SK-N-SH treated with all-trans-retinoic acid at 6 μM for 48 hours (cell line): ENCODE data around the gene RNF25.

Source experiments
- ATAC-seq: fragments of 200-7000 bp; cut with Tn5 transposase; 3 replicates; pipeline ENCODE4 v1.9.1; 2020; ENCODE audit warnings: mild to moderate bottlenecking, moderate library complexity
- ARNTL ChIP-seq: fragments of 450-650 bp; formaldehyde crosslinking; IDR thresholded peaks from 2 replicates; pipeline ENCODE4 v1.5.0; 2020; ENCODE audit warnings: low read depth, mild to moderate bottlenecking, moderate library complexity, borderline replicate concordance
- BACH2 ChIP-seq: fragments of 250-450 bp; sonication (Bioruptor Pico); IDR thresholded peaks from 2 replicates; pipeline ENCODE4 v1.9.0; 2021; ENCODE audit warnings: mild to moderate bottlenecking, borderline replicate concordance
- CSDC2 ChIP-seq: fragments of 250-450 bp; sonication (Bioruptor Pico); IDR thresholded peaks from 2 replicates; pipeline ENCODE4 v1.5.0; 2020; ENCODE audit warnings: mild to moderate bottlenecking, moderate library complexity
- ESRRG ChIP-seq: fragments of 250-450 bp; sonication (Bioruptor Pico); IDR thresholded peaks from 2 replicates; pipeline ENCODE4 v1.6.1; 2021; ENCODE audit warnings: mild to moderate bottlenecking
- GLIS3 ChIP-seq: fragments of 250-450 bp; sonication (Bioruptor Pico); IDR thresholded peaks from 2 replicates; pipeline ENCODE4 v1.5.0; 2020; ENCODE audit warnings: mild to moderate bottlenecking, moderate library complexity
- ISL1 ChIP-seq: fragments of 250-450 bp; sonication (Bioruptor Pico); IDR thresholded peaks from 2 replicates; pipeline ENCODE4 v2.1.2; 2022; ENCODE audit warnings: mild to moderate bottlenecking, moderate library complexity
- OSR1 ChIP-seq: fragments of 250-450 bp; sonication (Bioruptor Pico); IDR thresholded peaks from 2 replicates; pipeline ENCODE4 v1.8.0; 2022; ENCODE audit warnings: moderate library complexity, mild to moderate bottlenecking, inconsistent platforms
- PPARA ChIP-seq: fragments of 250-450 bp; sonication (Bioruptor Pico); IDR thresholded peaks from 2 replicates; pipeline ENCODE4 v1.5.0; 2020; ENCODE audit warnings: mild to moderate bottlenecking, borderline replicate concordance
- RARB ChIP-seq: fragments of 250-450 bp; sonication (Bioruptor Pico); IDR thresholded peaks from 2 replicates; pipeline ENCODE4 v1.8.0; 2021; ENCODE audit warnings: mild to moderate bottlenecking, moderate library complexity
- SNAI2 ChIP-seq: fragments of 250-450 bp; sonication (Bioruptor Pico); IDR thresholded peaks from 2 replicates; pipeline ENCODE4 v1.5.0; 2020; ENCODE audit warnings: mild to moderate bottlenecking, moderate library complexity
- TCF4 ChIP-seq: fragments of 250-450 bp; sonication (Bioruptor Pico); IDR thresholded peaks from 2 replicates; pipeline ENCODE4 v1.8.0; 2021; ENCODE audit warnings: mild to moderate bottlenecking, moderate library complexity, borderline replicate concordance
- TOX ChIP-seq: fragments of 250-450 bp; sonication (Bioruptor Pico); IDR thresholded peaks from 2 replicates; pipeline ENCODE4 v1.8.0; 2021; ENCODE audit warnings: mild to moderate bottlenecking, moderate library complexity, borderline replicate concordance
- ZFP3 ChIP-seq: fragments of 250-450 bp; sonication (Bioruptor Pico); IDR thresholded peaks from 2 replicates; pipeline ENCODE4 v1.5.0; 2020; ENCODE audit warnings: mild to moderate bottlenecking, moderate library complexity
- ZFP30 ChIP-seq: fragments of 450-650 bp; formaldehyde crosslinking; IDR thresholded peaks from 2 replicates; pipeline ENCODE4 v1.5.0; 2022; ENCODE audit warnings: mild to moderate bottlenecking, moderate library complexity
- ZNF565 ChIP-seq: fragments of 450-650 bp; formaldehyde crosslinking; conservative IDR thresholded peaks from 2 replicates; pipeline ENCODE4 v1.5.0; 2020; ENCODE audit warnings: low read depth, mild to moderate bottlenecking, moderate library complexity
- ZNF70 ChIP-seq: fragments of 450-650 bp; formaldehyde crosslinking; IDR thresholded peaks from 2 replicates; pipeline ENCODE4 v1.5.0; 2020; ENCODE audit warnings: mild to moderate bottlenecking, moderate library complexity
- ZNF8 ChIP-seq: fragments of 450-650 bp; formaldehyde crosslinking; IDR thresholded peaks from 2 replicates; pipeline ENCODE4 v1.5.0; 2020; ENCODE audit warnings: mild to moderate bottlenecking, moderate library complexity
- TF ChIP-seq, protein P1 (sequence below): fragments of 250-450 bp; sonication (Bioruptor Pico); IDR thresholded peaks from 2 replicates; pipeline ENCODE4 v1.5.1; 2020; ENCODE audit warnings: low read depth, mild to moderate bottlenecking, moderate library complexity
- TF ChIP-seq, protein P2 (sequence below): fragments of 250-450 bp; sonication (Bioruptor Pico); IDR thresholded peaks from 2 replicates; pipeline ENCODE4 v1.5.1; 2021; ENCODE audit warnings: mild to moderate bottlenecking, moderate library complexity
- TF ChIP-seq, protein P3 (sequence below): fragments of 250-450 bp; sonication (Bioruptor Pico); IDR thresholded peaks from 2 replicates; pipeline ENCODE4 v1.8.0; 2021; ENCODE audit warnings: low read depth, mild to moderate bottlenecking, moderate library complexity, borderline replicate concordance
- TF ChIP-seq, protein P4 (sequence below): fragments of 250-450 bp; sonication (Bioruptor Pico); IDR thresholded peaks from 2 replicates; pipeline ENCODE4 v1.8.0; 2020; ENCODE audit warnings: mild to moderate bottlenecking, moderate library complexity, borderline replicate concordance
- TF ChIP-seq, protein P5 (sequence below): fragments of 250-450 bp; sonication (Bioruptor Pico); IDR thresholded peaks from 2 replicates; pipeline ENCODE4 v1.5.0; 2020; ENCODE audit warnings: mild to moderate bottlenecking, moderate library complexity

RNF25 gene

DNA sequence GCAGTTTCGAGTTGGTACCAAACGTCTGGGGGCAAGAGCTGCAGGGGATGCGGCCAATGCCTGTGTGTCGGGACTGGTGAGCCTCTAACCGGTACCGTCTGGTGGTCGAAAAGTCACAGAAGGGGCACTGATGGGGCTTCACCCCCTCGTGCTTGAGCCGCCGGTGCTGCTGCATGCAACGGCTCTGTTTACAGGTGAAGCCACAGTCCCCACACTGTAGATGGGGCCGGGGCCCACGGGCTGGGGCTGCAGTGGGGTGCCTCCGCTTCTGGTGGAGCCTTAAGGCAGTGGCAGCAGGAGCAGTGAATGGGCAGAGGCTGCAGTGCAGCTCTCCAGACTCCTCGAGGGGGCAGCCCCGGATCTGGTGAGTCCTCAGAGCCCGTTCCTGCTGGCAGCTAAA is 29.0 kb downstream of the RNF25 start:
- TF ChIP-seq, protein P1, sequence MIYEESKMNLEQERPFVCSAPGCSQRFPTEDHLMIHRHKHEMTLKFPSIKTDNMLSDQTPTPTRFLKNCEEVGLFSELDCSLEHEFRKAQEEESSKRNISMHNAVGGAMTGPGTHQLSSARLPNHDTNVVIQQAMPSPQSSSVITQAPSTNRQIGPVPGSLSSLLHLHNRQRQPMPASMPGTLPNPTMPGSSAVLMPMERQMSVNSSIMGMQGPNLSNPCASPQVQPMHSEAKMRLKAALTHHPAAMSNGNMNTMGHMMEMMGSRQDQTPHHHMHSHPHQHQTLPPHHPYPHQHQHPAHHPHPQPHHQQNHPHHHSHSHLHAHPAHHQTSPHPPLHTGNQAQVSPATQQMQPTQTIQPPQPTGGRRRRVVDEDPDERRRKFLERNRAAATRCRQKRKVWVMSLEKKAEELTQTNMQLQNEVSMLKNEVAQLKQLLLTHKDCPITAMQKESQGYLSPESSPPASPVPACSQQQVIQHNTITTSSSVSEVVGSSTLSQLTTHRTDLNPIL (CRISPR knock-in tag) = no peak
- TF ChIP-seq ZNF70 (CRISPR knock-in tag) (no peak), BACH2 (CRISPR knock-in tag) (no peak), GLIS3 (CRISPR knock-in tag) (no peak), CSDC2 (CRISPR knock-in tag) (no peak), ISL1 (CRISPR knock-in tag) (no peak), PPARA (CRISPR knock-in tag) (no peak), TOX (CRISPR knock-in tag) (no peak), OSR1 (CRISPR knock-in tag) (no peak), ZFP30 (no peak)
- TF ChIP-seq, protein P2, sequence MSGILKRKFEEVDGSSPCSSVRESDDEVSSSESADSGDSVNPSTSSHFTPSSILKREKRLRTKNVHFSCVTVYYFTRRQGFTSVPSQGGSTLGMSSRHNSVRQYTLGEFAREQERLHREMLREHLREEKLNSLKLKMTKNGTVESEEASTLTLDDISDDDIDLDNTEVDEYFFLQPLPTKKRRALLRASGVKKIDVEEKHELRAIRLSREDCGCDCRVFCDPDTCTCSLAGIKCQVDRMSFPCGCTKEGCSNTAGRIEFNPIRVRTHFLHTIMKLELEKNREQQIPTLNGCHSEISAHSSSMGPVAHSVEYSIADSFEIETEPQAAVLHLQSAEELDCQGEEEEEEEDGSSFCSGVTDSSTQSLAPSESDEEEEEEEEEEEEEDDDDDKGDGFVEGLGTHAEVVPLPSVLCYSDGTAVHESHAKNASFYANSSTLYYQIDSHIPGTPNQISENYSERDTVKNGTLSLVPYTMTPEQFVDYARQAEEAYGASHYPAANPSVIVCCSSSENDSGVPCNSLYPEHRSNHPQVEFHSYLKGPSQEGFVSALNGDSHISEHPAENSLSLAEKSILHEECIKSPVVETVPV (CRISPR knock-in tag) = no peak
- TF ChIP-seq, protein P3, sequence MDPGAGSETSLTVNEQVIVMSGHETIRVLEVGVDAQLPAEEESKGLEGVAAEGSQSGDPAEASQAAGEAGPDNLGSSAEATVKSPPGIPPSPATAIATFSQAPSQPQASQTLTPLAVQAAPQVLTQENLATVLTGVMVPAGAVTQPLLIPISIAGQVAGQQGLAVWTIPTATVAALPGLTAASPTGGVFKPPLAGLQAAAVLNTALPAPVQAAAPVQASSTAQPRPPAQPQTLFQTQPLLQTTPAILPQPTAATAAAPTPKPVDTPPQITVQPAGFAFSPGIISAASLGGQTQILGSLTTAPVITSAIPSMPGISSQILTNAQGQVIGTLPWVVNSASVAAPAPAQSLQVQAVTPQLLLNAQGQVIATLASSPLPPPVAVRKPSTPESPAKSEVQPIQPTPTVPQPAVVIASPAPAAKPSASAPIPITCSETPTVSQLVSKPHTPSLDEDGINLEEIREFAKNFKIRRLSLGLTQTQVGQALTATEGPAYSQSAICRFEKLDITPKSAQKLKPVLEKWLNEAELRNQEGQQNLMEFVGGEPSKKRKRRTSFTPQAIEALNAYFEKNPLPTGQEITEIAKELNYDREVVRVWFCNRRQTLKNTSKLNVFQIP (CRISPR knock-in tag) = no peak
- no peak for ATAC-seq

DNA sequence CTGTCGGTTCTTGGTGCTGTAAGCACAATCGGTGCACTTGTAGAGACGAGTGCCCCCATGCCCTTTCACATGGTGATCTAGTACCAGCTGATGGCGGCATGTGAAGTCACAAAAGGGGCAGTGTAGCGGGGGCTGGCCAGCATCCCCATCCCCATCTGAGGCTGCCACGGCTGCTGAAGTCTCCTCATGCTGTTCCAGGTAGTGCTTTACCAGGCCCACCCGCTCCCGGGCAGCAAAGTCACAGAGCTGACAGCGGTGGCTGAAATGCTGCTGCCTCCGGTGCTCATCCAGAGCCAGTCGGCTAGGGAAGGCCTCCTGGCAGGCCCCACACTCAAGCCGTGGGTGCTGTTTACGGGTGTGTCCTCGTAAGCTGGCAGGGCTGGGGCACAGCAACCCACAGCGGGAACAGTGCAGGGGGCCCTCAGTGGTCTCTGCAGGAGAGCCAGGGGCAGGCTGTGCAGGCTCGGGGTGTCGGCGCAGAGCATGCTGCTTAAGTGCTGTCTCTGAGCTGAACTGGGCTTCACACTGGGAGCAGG is 29.6 kb downstream of the RNF25 start:
- no peak; the same call in 2 of the 3 replicates for ATAC-seq
- TF ChIP-seq, protein P4, sequence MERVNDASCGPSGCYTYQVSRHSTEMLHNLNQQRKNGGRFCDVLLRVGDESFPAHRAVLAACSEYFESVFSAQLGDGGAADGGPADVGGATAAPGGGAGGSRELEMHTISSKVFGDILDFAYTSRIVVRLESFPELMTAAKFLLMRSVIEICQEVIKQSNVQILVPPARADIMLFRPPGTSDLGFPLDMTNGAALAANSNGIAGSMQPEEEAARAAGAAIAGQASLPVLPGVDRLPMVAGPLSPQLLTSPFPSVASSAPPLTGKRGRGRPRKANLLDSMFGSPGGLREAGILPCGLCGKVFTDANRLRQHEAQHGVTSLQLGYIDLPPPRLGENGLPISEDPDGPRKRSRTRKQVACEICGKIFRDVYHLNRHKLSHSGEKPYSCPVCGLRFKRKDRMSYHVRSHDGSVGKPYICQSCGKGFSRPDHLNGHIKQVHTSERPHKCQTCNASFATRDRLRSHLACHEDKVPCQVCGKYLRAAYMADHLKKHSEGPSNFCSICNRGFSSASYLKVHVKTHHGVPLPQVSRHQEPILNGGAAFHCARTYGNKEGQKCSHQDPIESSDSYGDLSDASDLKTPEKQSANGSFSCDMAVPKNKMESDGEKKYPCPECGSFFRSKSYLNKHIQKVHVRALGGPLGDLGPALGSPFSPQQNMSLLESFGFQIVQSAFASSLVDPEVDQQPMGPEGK (CRISPR knock-in tag) = no peak
- no peak for TF ChIP-seq ZNF8 (CRISPR knock-in tag)
- TF ChIP-seq CSDC2 (CRISPR knock-in tag) = no peak
- TF ChIP-seq ARNTL = no peak
- TF ChIP-seq TOX (CRISPR knock-in tag) = no peak
- TF ChIP-seq, protein P3 (CRISPR knock-in tag) = no peak
- TF ChIP-seq, protein P5, sequence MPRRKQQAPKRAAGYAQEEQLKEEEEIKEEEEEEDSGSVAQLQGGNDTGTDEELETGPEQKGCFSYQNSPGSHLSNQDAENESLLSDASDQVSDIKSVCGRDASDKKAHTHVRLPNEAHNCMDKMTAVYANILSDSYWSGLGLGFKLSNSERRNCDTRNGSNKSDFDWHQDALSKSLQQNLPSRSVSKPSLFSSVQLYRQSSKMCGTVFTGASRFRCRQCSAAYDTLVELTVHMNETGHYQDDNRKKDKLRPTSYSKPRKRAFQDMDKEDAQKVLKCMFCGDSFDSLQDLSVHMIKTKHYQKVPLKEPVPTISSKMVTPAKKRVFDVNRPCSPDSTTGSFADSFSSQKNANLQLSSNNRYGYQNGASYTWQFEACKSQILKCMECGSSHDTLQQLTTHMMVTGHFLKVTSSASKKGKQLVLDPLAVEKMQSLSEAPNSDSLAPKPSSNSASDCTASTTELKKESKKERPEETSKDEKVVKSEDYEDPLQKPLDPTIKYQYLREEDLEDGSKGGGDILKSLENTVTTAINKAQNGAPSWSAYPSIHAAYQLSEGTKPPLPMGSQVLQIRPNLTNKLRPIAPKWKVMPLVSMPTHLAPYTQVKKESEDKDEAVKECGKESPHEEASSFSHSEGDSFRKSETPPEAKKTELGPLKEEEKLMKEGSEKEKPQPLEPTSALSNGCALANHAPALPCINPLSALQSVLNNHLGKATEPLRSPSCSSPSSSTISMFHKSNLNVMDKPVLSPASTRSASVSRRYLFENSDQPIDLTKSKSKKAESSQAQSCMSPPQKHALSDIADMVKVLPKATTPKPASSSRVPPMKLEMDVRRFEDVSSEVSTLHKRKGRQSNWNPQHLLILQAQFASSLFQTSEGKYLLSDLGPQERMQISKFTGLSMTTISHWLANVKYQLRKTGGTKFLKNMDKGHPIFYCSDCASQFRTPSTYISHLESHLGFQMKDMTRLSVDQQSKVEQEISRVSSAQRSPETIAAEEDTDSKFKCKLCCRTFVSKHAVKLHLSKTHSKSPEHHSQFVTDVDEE (CRISPR knock-in tag) = no peak
- no peak for TF ChIP-seq ZFP3
- TF ChIP-seq PPARA (CRISPR knock-in tag) = no peak
- no peak for TF ChIP-seq ESRRG
- no peak for TF ChIP-seq SNAI2 (CRISPR knock-in tag)
- TF ChIP-seq ZNF565 = no peak
- TF ChIP-seq GLIS3 (CRISPR knock-in tag) = no peak
- TF ChIP-seq RARB (CRISPR knock-in tag) = no peak
- no peak for TF ChIP-seq OSR1 (CRISPR knock-in tag)
- no peak for TF ChIP-seq ISL1 (CRISPR knock-in tag)
- no peak for TF ChIP-seq TCF4 (CRISPR knock-in tag)
- TF ChIP-seq, protein P2 (CRISPR knock-in tag) = no peak
- TF ChIP-seq ZFP30 = no peak
- no peak for TF ChIP-seq BACH2 (CRISPR knock-in tag)
